PFSK-1 (cell line): ENCODE measurements around the gene EYA4.

ENCODE experiments used
- POLR2AphosphoS5 ChIP-seq: IDR thresholded peaks from 2 replicates; pipeline ENCODE4 v1.6.1; 2012; ENCODE audit warnings: low read depth, mild to moderate bottlenecking, control low read depth, low read length, moderate library complexity
- SIN3A ChIP-seq: IDR thresholded peaks from 2 replicates; pipeline ENCODE4 v1.6.1; 2012; ENCODE audit warnings: mild to moderate bottlenecking, low read length, moderate library complexity, borderline replicate concordance; ENCODE audit not compliant: insufficient read depth
- TAF1 ChIP-seq: IDR thresholded peaks from 2 replicates; pipeline ENCODE4 v1.6.1; 2012; ENCODE audit warnings: low read length, control low read depth, borderline replicate concordance; ENCODE audit not compliant: insufficient read depth

- TF ChIP-seq POLR2AphosphoS5 (no peak), TAF1 (no peak), SIN3A (no peak)
Observed at GRCh38 chr6:133423242-133423641, 182.1 kb downstream of the EYA4 start.
